ENCODE data around the gene TFPI2. TPM values are rescaled to one million over a fixed set of nuclear protein-coding genes. Genes with fewer than 3 reads are reported as not detected.

TFPI2 gene
- total and polyA plus RNA-seq, 2 of the 4 experiments (the other 2 are of a cell fraction), result 48.9 to 99.0 TPM

- Histone ChIP-seq H2AK5ac (ENCODE audit: low read depth, low read length) (no peak overlapping the region), H3K4me3 (ENCODE audit: insufficient read depth, low read depth, low read length) (no peak overlapping the region), H2BK120ac (ENCODE audit: low read depth, low read length) (no peak overlapping the region), H4K8ac (ENCODE audit: low read depth in 2 of 2, low read length in 2 of 2) (no peak overlapping the region), H3K9me1 (ENCODE audit: insufficient read depth, low read length) (no peaks in the 10 kb centered on the region), H3K36me3 (ENCODE audit: control insufficient read depth, insufficient read depth, low read length) (no peaks in the 10 kb centered on the region), H3K14ac (replicated peaks; ENCODE audit: low read depth, low read length) (no peak overlapping the region), H4K91ac (ENCODE audit: insufficient read depth, low read depth, low read length) (no peak overlapping the region), H3K56ac (ENCODE audit: extremely low read depth, insufficient read depth, low read length) (no peak overlapping the region), H4K5ac (ENCODE audit: low read depth, low read length) (no peak overlapping the region), H3K27me3 (ENCODE audit: control insufficient read depth, insufficient read depth, low read length) (no peaks in the 10 kb centered on the region), H3K9me3 (ENCODE audit: control insufficient read depth, insufficient read depth, low read length) (no peaks in the 10 kb centered on the region), H3K4me1 (ENCODE audit: control insufficient read depth, insufficient read depth, low read length) (no peaks in the 10 kb centered on the region), H3K18ac (ENCODE audit: low read depth, low read length) (no peak overlapping the region), H3K9ac (ENCODE audit: low read depth, low read length) (no peak overlapping the region), H4K20me1 (ENCODE audit: insufficient read depth, low read length) (no peaks in the 10 kb centered on the region), H2BK20ac (ENCODE audit: low read depth, low read length) (no peak overlapping the region), H3K23ac (ENCODE audit: low read depth, low read length) (no peak overlapping the region), H3K4me2 (ENCODE audit: low read depth, low read length) (no peak overlapping the region), H3K4ac (ENCODE audit: low read depth, low read length) (no peak overlapping the region), H3K27ac (ENCODE audit: insufficient read depth, low read length) (no peak overlapping the region), H3K79me1 (ENCODE audit: low read depth in 1 of 2, low read length in 2 of 2) (no peaks in the 10 kb centered on the region), H2AFZ (replicated peaks; ENCODE audit: low read length, poor library complexity) (no peak overlapping the region), H2AK9ac (replicated peaks; ENCODE audit: low read depth, low read length, poor library complexity) (no peak overlapping the region), H2BK15ac (ENCODE audit: low read depth, low read length) (no peak overlapping the region), H2BK5ac (ENCODE audit: low read depth, low read length, poor library complexity, severe bottlenecking) (no peak overlapping the region)
- in situ Hi-C loops (cut with MboI; ENCODE audit: low sequenced_read_pairs), result no loop called here
- dilution Hi-C loops (cut with HindIII; ENCODE audit: low sequenced_read_pairs, unreplicated experiment), result no loop called here
- ChIA-PET POLR2A (ENCODE audit: unreplicated experiment) (no interaction called here), CTCF (interaction anchor here (0.5 kb wide), 1 partner anchor 35 kb away, joined by 6 read pairs; no protein-coding TSS in a partner anchor)
- DNase-seq, result no peak
- ATAC-seq (ENCODE audit: low read depth), result no peak
- TF ChIP-seq RAD21 (IDR thresholded peaks at IDR 0.05; ENCODE audit: low read length) (no peak), BHLHE40 (IDR thresholded peaks at IDR 0.05; ENCODE audit: low read depth, low read length) (no peak), CEBPB (IDR thresholded peaks at IDR 0.05; ENCODE audit: low read depth, low read length) (peak; percentile 52; the same call in 1 of the 2 replicates)
- no TSS peak for BruUV-seq (replicated peaks)
- intact Hi-C loops (cut with micrococcal nuclease), result no loop called here
- WGBS, 2 experiments (ENCODE audit: extremely low coverage in 2 of 2, insufficient read length in 1 of 2), result no CpG with 5 or more reads among the region's 2 CpGs
These were observed 27.9 kb downstream of the TFPI2 start for GRCh38 chr7:93862651-93863050.
